Uterus (tissue), 2 donors: Measurements from ENCODE around the gene SPOCK1.

Experiments used
- POLR2A ChIP-seq, 2 donors: fragments of 450-650 bp; IDR thresholded peaks; one replicate each; pipeline ENCODE4 v1.6.1; 2016; ENCODE audit warnings: antibody characterized with exemption in 2 of 2, mild to moderate bottlenecking in 1 of 2, moderate library complexity in 1 of 2
- TF ChIP-seq, protein P1 (sequence below), 4 experiments: fragments of 200-600 bp in 2 of 4; fragments of 450-650 bp in 2 of 4; sonication (generic) in 2 of 4; IDR thresholded peaks; one replicate each; pipeline ENCODE4 v1.5.1; 2016 to 2019; ENCODE audit warnings: antibody characterized with exemption in 4 of 4, mild to moderate bottlenecking in 2 of 4, moderate library complexity in 1 of 4

DNA sequence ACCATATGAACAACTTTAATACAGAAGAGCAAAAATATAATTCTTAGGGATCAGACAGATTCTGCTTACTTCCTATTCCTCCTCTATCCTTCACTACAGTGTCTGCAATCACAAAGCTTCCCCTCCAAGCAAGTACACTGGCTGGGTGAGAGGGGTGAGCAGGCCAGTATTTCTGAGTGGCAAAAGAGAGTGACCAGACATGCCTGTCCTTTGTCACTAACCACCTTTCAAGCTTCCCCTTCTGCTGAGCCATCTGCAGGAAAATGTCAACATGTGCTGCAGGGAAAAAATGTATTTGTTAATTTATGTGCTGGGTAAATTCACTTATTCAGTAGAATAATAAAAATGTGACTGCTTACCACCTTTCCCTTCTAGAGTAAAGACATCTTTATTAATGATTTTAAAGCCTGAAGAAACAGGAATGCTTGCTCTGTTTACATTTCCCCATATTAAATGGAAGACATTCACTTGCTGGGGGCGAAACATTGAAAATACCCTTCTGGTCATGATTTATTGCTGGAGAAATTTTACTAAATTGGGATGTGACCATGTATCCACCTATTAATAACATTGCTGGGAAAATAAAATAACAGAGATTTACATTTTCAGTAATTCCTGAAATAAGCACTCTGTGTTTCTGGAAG lies 84.9 kb downstream of the SPOCK1 start:
- TF ChIP-seq, protein P1, sequence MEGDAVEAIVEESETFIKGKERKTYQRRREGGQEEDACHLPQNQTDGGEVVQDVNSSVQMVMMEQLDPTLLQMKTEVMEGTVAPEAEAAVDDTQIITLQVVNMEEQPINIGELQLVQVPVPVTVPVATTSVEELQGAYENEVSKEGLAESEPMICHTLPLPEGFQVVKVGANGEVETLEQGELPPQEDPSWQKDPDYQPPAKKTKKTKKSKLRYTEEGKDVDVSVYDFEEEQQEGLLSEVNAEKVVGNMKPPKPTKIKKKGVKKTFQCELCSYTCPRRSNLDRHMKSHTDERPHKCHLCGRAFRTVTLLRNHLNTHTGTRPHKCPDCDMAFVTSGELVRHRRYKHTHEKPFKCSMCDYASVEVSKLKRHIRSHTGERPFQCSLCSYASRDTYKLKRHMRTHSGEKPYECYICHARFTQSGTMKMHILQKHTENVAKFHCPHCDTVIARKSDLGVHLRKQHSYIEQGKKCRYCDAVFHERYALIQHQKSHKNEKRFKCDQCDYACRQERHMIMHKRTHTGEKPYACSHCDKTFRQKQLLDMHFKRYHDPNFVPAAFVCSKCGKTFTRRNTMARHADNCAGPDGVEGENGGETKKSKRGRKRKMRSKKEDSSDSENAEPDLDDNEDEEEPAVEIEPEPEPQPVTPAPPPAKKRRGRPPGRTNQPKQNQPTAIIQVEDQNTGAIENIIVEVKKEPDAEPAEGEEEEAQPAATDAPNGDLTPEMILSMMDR (IDR thresholded peaks at IDR 0.05) = no peak
- TF ChIP-seq POLR2A (IDR thresholded peaks at IDR 0.05) = no peak
